Naive thymus-derived CD8-positive, alpha-beta T cell (primary cell): ENCODE data around the gene MAGI1. TPM values are rescaled to one million over a fixed set of nuclear protein-coding genes. Genes with fewer than 3 reads are reported as not detected.

Experiments used
- ATAC-seq, 2 donors: fragments of 150-1000 bp; cut with Tn5 transposase in 1 of 2; sonication (Bioruptor Pico), chemical (Tn5 transposase) in 1 of 2; 1 replicate in 1 of 2; 2 replicates in 1 of 2; pipeline ENCODE4 v1.10.0; 2021; ENCODE audit warnings: mild to moderate bottlenecking in 2 of 2, moderate library complexity in 2 of 2
- POLR2A ChIA-PET: fragments of 350-600 bp; sonication (Branson Sonifier 250); formaldehyde crosslinking; loops from one replicate; lab custom pipeline; 2021; ENCODE audit warnings: antibody characterized with exemption; lab: Charles Lee
- DNase-seq, 10 donors: peaks; one replicate each; pipeline versions ENCODE4 v3.0.0 to v3.0.0-alpha.2; 2020 to 2022
- H3K27ac Mint-ChIP-seq, 10 donors: one replicate each; pipeline ENCODE4 v1.8.0; 2020 to 2022; ENCODE audit warnings: mild to moderate bottlenecking in 10 of 10, mixed read lengths in 10 of 10, moderate library complexity in 4 of 10, inconsistent platforms in 1 of 10
- H3K27me3 Mint-ChIP-seq, 5 donors: one replicate each; pipeline ENCODE4 v1.8.0; 2021 to 2022; ENCODE audit warnings: mixed read lengths in 5 of 5
- H3K36me3 Mint-ChIP-seq, 3 donors: one replicate each; pipeline ENCODE4 v1.8.0; 2020 to 2022; ENCODE audit warnings: mixed read lengths in 3 of 3, mild to moderate bottlenecking in 2 of 3, inconsistent platforms in 1 of 3
- H3K4me1 Mint-ChIP-seq, 4 donors: one replicate each; pipeline ENCODE4 v1.8.0; 2021 to 2022; ENCODE audit warnings: mixed read lengths in 4 of 4
- H3K4me3 Mint-ChIP-seq, 10 donors: one replicate each; pipeline ENCODE4 v1.8.0; 2020 to 2022; ENCODE audit warnings: mild to moderate bottlenecking in 10 of 10, mixed read lengths in 10 of 10, moderate library complexity in 6 of 10, inconsistent platforms in 1 of 10
- H3K9me3 Mint-ChIP-seq, 9 donors: one replicate each; pipeline ENCODE4 v1.8.0; 2020 to 2022; ENCODE audit warnings: mixed read lengths in 9 of 9, mild to moderate bottlenecking in 3 of 9, inconsistent platforms in 1 of 9, moderate library complexity in 1 of 9
- polyA plus RNA-seq, 3 donors: library from polyadenylated mRNA; unstranded; fragments of 300-500 nt; fragmentation: Illumina TruSeq; gene quantifications; one replicate each; pipeline ENCODE4 v1.2.3, GENCODE V29; 2021
- total RNA-seq, 8 experiments: library from RNA in 2 of 8; stranded (reverse) in 2 of 8; gene quantifications; one replicate each; pipeline ENCODE4 v1.2.3 and lab custom pipeline; 2021 to 2026

Gene MAGI1
- total and polyA plus RNA-seq, 5 experiments from 2014 or later, result not detected

GRCh38 chr3:65955792-65956477 lies 82.8 kb downstream of the MAGI1 start:
- no peak overlapping the region for H3K4me3 Mint-ChIP-seq
- H3K4me1 Mint-ChIP-seq, result no peaks in the 10 kb centered on the region
- POLR2A ChIA-PET, result no interaction called here
- no peak overlapping the region for H3K27ac Mint-ChIP-seq
- no peaks in the 10 kb centered on the region for H3K36me3 Mint-ChIP-seq
- no peak for DNase-seq
- H3K9me3 Mint-ChIP-seq, result peaks cover 0 to 14% (median 0%) of the 10 kb centered on the region in 9 donors
- peaks cover 0 to 11% (median 4%) of the 10 kb centered on the region in 5 donors for H3K27me3 Mint-ChIP-seq
- no peak for ATAC-seq

GRCh38 chr3:65953881-65954733 lies 84.6 kb downstream of the MAGI1 start:
- ATAC-seq, result no peak
- H3K36me3 Mint-ChIP-seq, result no peaks in the 10 kb centered on the region
- H3K4me3 Mint-ChIP-seq, result no peak overlapping the region
- no peaks in the 10 kb centered on the region for H3K4me1 Mint-ChIP-seq
- no peak for DNase-seq
- no peak overlapping the region for H3K27ac Mint-ChIP-seq
- POLR2A ChIA-PET, result no interaction called here
- H3K27me3 Mint-ChIP-seq, result peaks cover 0 to 18% (median 4%) of the 10 kb centered on the region in 5 donors
- peaks cover 0 to 9% (median 0%) of the 10 kb centered on the region in 9 donors for H3K9me3 Mint-ChIP-seq

- Mint-ChIP-seq H3K9me3 (peaks cover 0 to 4% (median 0%) of the 10 kb centered on the region in 9 donors), H3K27ac (no peak overlapping the region), H3K36me3 (no peaks in the 10 kb centered on the region), H3K4me3 (no peak overlapping the region), H3K4me1 (no peaks in the 10 kb centered on the region), H3K27me3 (peaks cover 0 to 18% (median 4%) of the 10 kb centered on the region in 5 donors)
- no peak for DNase-seq
- ATAC-seq, result no peak
- POLR2A ChIA-PET, result no interaction called here
Measured at GRCh38 chr3:65953301-65953812, 85.4 kb downstream of the MAGI1 start.

GRCh38 chr3:65952842-65953241 lies 85.9 kb downstream of the MAGI1 start:
- DNase-seq (no peak), ATAC-seq (no peak)
- POLR2A ChIA-PET, result no interaction called here
- H3K27ac Mint-ChIP-seq, result no peak overlapping the region
- H3K4me3 Mint-ChIP-seq, result no peak overlapping the region
- no peaks in the 10 kb centered on the region for H3K36me3 Mint-ChIP-seq
- H3K9me3 Mint-ChIP-seq, result peaks cover 0 to 3% (median 0%) of the 10 kb centered on the region in 9 donors
- H3K4me1 Mint-ChIP-seq, result no peaks in the 10 kb centered on the region
- H3K27me3 Mint-ChIP-seq, result peaks cover 0 to 18% (median 4%) of the 10 kb centered on the region in 5 donors

GRCh38 chr3:65951836-65952505 lies 86.7 kb downstream of the MAGI1 start:
- Mint-ChIP-seq H3K4me3 (no peak overlapping the region), H3K9me3 (peaks cover 0 to 3% (median 0%) of the 10 kb centered on the region in 9 donors), H3K4me1 (no peaks in the 10 kb centered on the region), H3K27me3 (peaks cover 0 to 18% (median 4%) of the 10 kb centered on the region in 5 donors), H3K27ac (no peak overlapping the region), H3K36me3 (no peaks in the 10 kb centered on the region)
- no peak for DNase-seq
- ATAC-seq, result no peak
- POLR2A ChIA-PET, result no interaction called here

GRCh38 chr3:65950340-65951326 lies 88.1 kb downstream of the MAGI1 start:
- Mint-ChIP-seq H3K36me3 (no peaks in the 10 kb centered on the region), H3K4me3 (no peak overlapping the region), H3K9me3 (peaks cover 0 to 3% (median 0%) of the 10 kb centered on the region in 9 donors), H3K27me3 (peaks cover 0 to 18% (median 4%) of the 10 kb centered on the region in 5 donors), H3K4me1 (no peaks in the 10 kb centered on the region), H3K27ac (no peak overlapping the region)
- POLR2A ChIA-PET, result no interaction called here
- no peak for DNase-seq
- ATAC-seq, result no peak

GRCh38 chr3:65948841-65949573 lies 89.7 kb downstream of the MAGI1 start:
- H3K4me3 Mint-ChIP-seq, result no peak overlapping the region
- POLR2A ChIA-PET, result no interaction called here
- H3K27ac Mint-ChIP-seq, result no peak overlapping the region
- no peaks in the 10 kb centered on the region for H3K4me1 Mint-ChIP-seq
- ATAC-seq (no peak), DNase-seq (no peak)
- no peaks in the 10 kb centered on the region for H3K36me3 Mint-ChIP-seq
- peaks cover 0 to 18% (median 4%) of the 10 kb centered on the region in 5 donors for H3K27me3 Mint-ChIP-seq
- H3K9me3 Mint-ChIP-seq, result peaks cover 0 to 3% (median 0%) of the 10 kb centered on the region in 9 donors

GRCh38 chr3:65946438-65946837 lies 92.3 kb downstream of the MAGI1 start:
- Mint-ChIP-seq H3K4me1 (no peaks in the 10 kb centered on the region), H3K36me3 (no peaks in the 10 kb centered on the region), H3K27ac (no peak overlapping the region), H3K4me3 (no peak overlapping the region), H3K9me3 (peaks cover 0 to 3% (median 0%) of the 10 kb centered on the region in 9 donors), H3K27me3 (peaks cover 0 to 9% (median 0%) of the 10 kb centered on the region in 5 donors)
- ATAC-seq, result no peak
- POLR2A ChIA-PET, result no interaction called here
- DNase-seq, result no peak

- H3K4me1 Mint-ChIP-seq, result no peaks in the 10 kb centered on the region
- no peak overlapping the region for H3K27ac Mint-ChIP-seq
- no peak for DNase-seq
- H3K4me3 Mint-ChIP-seq, result no peak overlapping the region
- H3K9me3 Mint-ChIP-seq, result peaks cover 0 to 3% (median 0%) of the 10 kb centered on the region in 9 donors
- peaks cover 0 to 7% (median 0%) of the 10 kb centered on the region in 5 donors for H3K27me3 Mint-ChIP-seq
- no peaks in the 10 kb centered on the region for H3K36me3 Mint-ChIP-seq
- POLR2A ChIA-PET, result no interaction called here
- ATAC-seq, result no peak
Measured at GRCh38 chr3:65945953-65946352, 92.8 kb downstream of the MAGI1 start.

GRCh38 chr3:65945480-65945879 lies 93.2 kb downstream of the MAGI1 start:
- peaks cover 0 to 3% (median 0%) of the 10 kb centered on the region in 5 donors for H3K27me3 Mint-ChIP-seq
- H3K27ac Mint-ChIP-seq, result no peak overlapping the region
- no peak for ATAC-seq
- H3K36me3 Mint-ChIP-seq, result no peaks in the 10 kb centered on the region
- H3K9me3 Mint-ChIP-seq, result peaks cover 0 to 2% (median 0%) of the 10 kb centered on the region in 9 donors
- no peak for DNase-seq
- H3K4me1 Mint-ChIP-seq, result no peaks in the 10 kb centered on the region
- POLR2A ChIA-PET, result no interaction called here
- H3K4me3 Mint-ChIP-seq, result no peak overlapping the region

- Mint-ChIP-seq H3K9me3 (no peaks in the 10 kb centered on the region), H3K4me1 (no peaks in the 10 kb centered on the region), H3K36me3 (no peaks in the 10 kb centered on the region), H3K27me3 (no peaks in the 10 kb centered on the region), H3K27ac (no peak overlapping the region), H3K4me3 (no peak overlapping the region)
- no peak for DNase-seq
- POLR2A ChIA-PET, result no interaction called here
- no peak for ATAC-seq
Measured at GRCh38 chr3:65944252-65944651, 94.5 kb downstream of the MAGI1 start.
